ENCODE results near the gene EMD.

The EMD gene

DNA sequence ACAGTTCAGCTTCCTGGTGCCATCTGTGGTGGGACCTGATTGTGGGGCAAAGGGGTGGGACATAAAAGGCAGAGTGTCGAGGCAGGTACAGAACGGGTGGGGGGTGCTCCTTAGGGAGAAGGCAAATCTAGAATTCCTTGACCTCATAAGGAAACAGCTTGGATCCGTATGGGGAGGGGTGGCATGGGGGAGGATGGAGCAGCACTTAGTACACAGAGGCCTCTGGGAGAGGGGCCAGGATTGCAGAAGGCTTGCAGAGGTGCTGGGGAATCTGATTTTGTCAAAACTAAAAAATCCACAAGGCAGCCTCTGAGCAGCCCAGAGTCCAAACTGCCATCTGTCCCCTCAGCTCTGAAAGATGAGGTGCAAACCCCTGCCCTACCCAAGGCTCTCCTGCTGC is 2.3 kb upstream of the EMD start:
- Histone ChIP-seq H3K4me1 (peaks cover 0 to 33% (median 18%) of the 10 kb centered on the region in 4 donors), H3K27ac (peak overlapping the region; percentile 96 to 98), H3K27me3 (no peaks in the 10 kb centered on the region), H3K36me3 (peaks cover 0 to 7% (median 5%) of the 10 kb centered on the region in 3 donors), H3K4me3 (no peak overlapping the region), H3K9me3 (no peaks in the 10 kb centered on the region)
- intact Hi-C loops (cut with DNase I; ENCODE audit: low total_unique reads), result no loop called here
- peak in 1 of 2 donors; percentile 85 for DNase-seq
- no peak for TF ChIP-seq CTCF (IDR thresholded peaks at IDR 0.05)

DNA sequence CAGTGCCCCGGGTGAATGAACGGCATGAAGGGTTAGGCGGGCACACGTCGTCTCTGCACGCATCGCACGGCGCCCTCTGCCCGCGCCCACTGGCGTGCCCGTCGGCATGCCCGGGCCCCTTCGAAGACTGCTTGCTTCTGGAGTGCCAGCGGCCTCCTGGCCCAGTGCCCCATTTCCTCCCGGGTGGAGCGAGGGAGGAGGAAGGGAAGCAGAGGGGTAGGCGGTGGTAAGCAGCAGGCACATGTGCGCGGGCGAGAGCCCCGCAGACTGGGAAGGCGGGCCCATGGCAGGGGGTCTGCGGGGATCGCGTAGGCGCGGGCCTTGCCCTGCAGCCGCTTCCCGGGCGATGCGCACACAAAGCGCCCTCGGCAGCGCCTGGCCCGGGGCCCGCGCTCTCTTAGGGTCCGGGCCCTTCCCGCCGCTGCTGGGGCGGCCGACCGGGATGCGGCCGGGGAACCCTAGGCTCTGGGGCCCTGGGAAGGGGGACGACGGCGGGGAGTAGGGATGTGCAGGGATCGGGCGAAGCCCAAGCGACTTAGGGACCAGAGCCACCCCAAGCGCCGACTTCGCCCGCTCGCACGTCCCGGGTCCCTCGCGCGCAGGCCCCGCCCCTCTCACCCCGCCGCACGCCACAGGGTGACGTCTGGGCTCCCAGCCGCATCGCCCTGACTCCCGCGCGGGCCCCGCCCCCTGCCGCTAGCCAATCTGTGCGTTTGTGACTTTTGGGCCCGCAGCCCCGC is 866 bp upstream of the EMD start:
- DNase-seq, result peak; percentile 63 to 98
- H3K27me3 ChIP-seq, result no peaks in the 10 kb centered on the region
- intact Hi-C loops (cut with DNase I; ENCODE audit: low total_unique reads), result no loop called here
- no peaks in the 10 kb centered on the region for H3K9me3 ChIP-seq
- H3K36me3 ChIP-seq, result peaks cover 0 to 10% (median 0%) of the 10 kb centered on the region in 3 donors
- peak overlapping the region; percentile 64 to 69 for H3K4me3 ChIP-seq
- no peak for TF ChIP-seq CTCF (IDR thresholded peaks at IDR 0.05)
- H3K27ac ChIP-seq, result peak overlapping the region; percentile 96 to 98
- H3K4me1 ChIP-seq, result peaks cover 0 to 36% (median 18%) of the 10 kb centered on the region in 4 donors

DNA sequence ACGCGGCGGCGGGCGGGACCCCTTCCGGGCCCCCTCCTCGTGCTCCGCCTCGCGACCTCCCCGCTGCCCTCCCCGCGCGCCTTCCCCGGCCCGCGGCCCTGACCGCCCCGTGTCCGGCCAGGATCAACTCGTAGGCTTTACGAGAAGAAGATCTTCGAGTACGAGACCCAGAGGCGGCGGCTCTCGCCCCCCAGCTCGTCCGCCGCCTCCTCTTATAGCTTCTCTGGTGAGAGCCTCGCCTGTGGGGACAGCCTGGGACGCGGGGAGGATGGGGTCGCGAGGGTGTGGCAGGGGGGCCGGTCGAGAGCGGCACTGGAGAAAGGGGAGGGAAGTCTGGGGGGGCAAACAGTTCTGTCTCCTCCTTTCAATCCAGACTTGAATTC is 465 bp downstream of the EMD start:
- no peak for DNase-seq
- Histone ChIP-seq H3K4me3 (peak overlapping the region; percentile 87 to 93), H3K27ac (peak overlapping the region; percentile 97 to 100), H3K4me1 (peaks cover 0 to 49% (median 23%) of the 10 kb centered on the region in 4 donors), H3K36me3 (peaks cover 0 to 10% (median 0%) of the 10 kb centered on the region in 3 donors), H3K27me3 (no peaks in the 10 kb centered on the region), H3K9me3 (no peaks in the 10 kb centered on the region)
- intact Hi-C loops (cut with DNase I; ENCODE audit: low total_unique reads), result no loop called here
- no peak for TF ChIP-seq CTCF (IDR thresholded peaks at IDR 0.05)

DNA sequence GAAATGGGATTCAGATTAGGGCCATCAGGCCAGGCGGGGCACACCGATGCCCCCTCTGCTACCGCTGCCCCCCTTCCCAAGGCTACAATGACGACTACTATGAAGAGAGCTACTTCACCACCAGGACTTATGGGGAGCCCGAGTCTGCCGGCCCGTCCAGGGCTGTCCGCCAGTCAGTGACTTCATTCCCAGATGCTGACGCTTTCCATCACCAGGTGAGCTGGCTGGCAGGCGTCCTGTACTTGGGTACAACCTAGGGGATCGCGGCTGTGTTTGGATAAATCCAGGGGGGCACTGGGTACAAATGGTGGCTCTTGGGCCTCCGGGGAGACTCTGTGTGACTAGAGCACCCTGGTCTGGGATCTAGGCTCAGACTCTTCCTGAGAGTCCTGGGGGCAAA is 1.1 kb downstream of the EMD start:
- Histone ChIP-seq H3K9me3 (no peaks in the 10 kb centered on the region), H3K4me1 (peaks cover 0 to 50% (median 24%) of the 10 kb centered on the region in 4 donors), H3K27ac (peak overlapping the region; percentile 97 to 100), H3K36me3 (peaks cover 0 to 10% (median 0%) of the 10 kb centered on the region in 3 donors), H3K27me3 (no peaks in the 10 kb centered on the region), H3K4me3 (peak overlapping the region; percentile 87 to 93)
- TF ChIP-seq CTCF (IDR thresholded peaks at IDR 0.05), result no peak
- DNase-seq, result peak in 1 of 2 donors; percentile 68
- intact Hi-C loops (cut with DNase I; ENCODE audit: low total_unique reads), result no loop called here

DNA sequence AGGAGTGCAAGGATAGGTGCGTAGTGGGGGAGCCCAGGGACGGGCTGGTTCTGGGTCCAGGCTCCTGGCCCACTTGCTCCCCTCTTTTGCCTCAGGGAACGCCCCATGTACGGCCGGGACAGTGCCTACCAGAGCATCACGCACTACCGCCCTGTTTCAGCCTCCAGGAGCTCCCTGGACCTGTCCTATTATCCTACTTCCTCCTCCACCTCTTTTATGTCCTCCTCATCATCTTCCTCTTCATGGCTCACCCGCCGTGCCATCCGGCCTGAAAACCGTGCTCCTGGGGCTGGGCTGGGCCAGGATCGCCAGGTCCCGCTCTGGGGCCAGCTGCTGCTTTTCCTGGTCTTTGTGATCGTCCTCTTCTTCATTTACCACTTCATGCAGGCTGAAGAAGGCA is 1.7 kb downstream of the EMD start:
- DNase-seq, result no peak
- Histone ChIP-seq H3K4me3 (peak overlapping the region; percentile 87 to 93), H3K9me3 (no peaks in the 10 kb centered on the region), H3K4me1 (peaks cover 0 to 48% (median 24%) of the 10 kb centered on the region in 4 donors), H3K27ac (peak overlapping the region; percentile 97 to 100), H3K27me3 (no peaks in the 10 kb centered on the region), H3K36me3 (peaks cover 0 to 10% (median 0%) of the 10 kb centered on the region in 3 donors)
- intact Hi-C loops (cut with DNase I; ENCODE audit: low total_unique reads), result no loop called here
- TF ChIP-seq CTCF (IDR thresholded peaks at IDR 0.05), result no peak
